NCI-H446 (cell line): ENCODE measurements around the gene PARP15.
"Not testable (repeated sequence)": the region's sequence is repeated elsewhere in the genome, so short reads cannot be mapped to it uniquely, and the experiment has no call there.

ENCODE experiments used
- DNase-seq, 2 experiments: peaks; one replicate each; lab custom pipeline; 2025; lab: John Stamatoyannopoulos, UW

The PARP15 gene

DNA sequence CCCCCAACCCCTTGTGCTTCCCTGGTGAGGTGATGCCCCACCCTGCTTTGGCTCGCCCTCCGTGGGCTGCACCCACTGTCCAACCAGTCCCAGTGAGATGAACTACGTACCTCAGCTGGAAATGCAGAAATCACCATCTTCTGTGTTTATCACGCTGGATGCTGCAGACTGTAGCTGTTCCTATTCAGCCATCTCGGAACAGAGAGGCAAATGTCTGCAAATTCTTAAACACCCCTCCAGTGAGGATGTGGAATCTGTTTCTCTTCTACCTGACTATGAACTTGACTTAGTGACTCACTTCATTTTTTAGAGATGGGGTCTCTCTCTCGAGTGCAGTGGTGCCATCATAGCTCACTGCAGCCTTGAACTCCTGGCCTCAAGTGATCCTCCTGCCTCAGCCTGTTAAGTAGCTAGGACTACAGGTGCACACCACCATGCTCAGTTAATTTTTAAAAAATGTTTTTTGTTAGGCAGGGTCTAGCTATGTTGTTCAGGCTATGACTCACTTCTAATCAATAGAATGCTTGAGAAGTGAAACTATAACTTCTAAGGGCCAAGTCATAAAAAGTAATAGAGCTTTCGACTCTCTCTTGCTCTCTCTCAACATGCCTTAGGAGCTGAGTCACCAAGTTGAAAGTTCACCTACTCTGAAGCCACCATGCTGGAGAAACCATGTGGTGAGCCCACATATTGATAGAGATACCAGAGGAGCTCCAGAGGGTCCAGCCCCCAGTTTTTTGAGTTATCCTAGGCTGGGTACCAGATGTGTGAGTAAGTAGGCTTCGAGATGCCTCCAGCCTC is 91.7 kb downstream of the PARP15 start:
- DNase-seq: no peak

DNA sequence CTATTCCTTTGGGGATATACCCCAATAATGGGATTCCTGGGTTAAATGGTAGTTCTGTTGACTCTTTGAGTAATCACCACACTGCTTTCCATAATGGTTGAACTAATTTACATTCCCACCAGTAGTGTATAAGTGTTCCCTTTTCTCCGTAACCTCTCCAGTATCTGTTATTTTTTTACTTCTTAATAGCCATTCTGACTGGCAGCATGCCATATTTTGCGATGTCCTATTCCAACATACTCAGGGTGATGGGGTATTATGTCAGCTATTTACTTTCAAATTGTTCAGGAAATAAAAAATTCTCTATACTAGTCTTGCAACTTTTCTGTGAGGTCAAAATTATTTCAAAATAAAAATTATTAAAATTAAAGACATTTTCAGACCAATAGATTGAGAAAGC is 94.1 kb downstream of the PARP15 start:
- DNase-seq: peak in 1 of 2 experiments; percentile 6

DNA sequence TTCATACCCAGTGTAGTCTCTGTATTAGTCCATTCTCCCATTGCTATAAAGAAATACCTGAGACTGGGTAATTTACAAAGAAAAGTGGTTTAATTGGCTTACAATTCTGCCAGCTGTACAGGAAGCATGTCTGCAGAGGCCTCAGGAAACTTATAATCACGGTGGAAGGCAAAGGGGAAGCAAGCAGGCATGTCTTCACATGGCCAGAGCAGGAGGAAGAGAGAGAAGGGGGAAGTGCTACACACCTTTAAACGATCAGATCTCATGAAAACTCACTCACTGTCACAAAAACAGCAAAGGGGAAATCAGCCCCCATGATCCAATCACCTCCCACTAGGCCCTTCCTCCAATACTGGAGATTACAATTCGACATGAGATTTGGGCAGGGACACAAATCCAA is 96.9 kb downstream of the PARP15 start:
- no peak for DNase-seq

DNA sequence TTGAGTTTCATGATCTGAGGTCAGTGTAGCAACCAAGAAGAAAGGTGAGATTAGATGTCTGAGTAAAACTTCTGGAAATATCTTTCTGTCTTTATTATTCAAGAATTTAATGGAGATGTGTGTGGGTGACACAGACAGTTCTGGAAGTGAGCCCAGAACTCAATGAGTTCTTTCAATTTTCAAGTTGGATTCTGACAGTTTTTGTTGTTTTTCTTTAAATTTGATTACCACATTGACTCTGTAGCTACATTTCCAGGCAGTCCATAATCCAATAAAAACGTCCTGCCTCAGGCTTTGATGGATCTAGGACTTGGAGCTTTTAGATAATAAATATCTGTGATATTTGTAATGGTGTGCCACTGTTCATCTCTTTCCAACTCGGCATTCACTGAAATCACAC is 99.3 kb downstream of the PARP15 start:
- DNase-seq: peak; percentile 5 to 36

DNA sequence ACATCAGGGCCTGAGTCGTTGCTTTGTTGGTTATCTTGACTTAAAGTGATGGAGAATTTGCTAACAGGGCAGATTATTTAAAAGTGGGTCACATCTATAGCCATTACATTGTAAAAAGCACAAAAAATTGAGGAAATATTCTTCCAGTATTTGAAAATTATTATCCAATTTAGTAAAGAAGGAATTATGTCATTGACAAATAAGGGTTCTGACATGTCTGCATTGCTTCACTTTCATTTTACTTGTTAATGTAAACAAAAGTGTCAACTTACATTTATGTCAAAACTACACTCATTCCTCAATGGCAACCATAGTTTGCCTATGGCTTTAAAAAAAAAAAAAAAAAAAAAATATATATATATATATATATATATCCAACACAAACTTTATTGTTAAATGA is 99.8 kb downstream of the PARP15 start:
- no peak for DNase-seq

DNA sequence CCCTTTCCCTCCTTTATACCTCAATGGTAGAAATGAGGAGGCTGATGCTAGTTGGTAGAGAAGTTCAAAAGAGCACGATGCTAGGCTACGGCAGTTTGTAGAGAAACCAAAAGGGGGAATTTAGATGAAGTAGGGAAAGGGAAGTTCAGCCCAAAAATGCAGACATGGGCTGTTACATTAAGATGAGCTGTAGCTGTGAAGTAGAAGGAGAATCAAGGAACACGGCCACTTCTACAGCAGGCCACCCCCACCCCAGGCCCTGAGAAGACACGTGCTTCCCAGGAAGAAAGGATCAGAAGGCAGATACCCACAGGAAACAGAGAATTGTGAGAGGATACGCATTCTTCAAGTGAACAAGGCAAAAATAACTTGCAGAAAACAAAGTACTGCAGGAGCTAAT is 101.1 kb downstream of the PARP15 start:
- no peak for DNase-seq

DNA sequence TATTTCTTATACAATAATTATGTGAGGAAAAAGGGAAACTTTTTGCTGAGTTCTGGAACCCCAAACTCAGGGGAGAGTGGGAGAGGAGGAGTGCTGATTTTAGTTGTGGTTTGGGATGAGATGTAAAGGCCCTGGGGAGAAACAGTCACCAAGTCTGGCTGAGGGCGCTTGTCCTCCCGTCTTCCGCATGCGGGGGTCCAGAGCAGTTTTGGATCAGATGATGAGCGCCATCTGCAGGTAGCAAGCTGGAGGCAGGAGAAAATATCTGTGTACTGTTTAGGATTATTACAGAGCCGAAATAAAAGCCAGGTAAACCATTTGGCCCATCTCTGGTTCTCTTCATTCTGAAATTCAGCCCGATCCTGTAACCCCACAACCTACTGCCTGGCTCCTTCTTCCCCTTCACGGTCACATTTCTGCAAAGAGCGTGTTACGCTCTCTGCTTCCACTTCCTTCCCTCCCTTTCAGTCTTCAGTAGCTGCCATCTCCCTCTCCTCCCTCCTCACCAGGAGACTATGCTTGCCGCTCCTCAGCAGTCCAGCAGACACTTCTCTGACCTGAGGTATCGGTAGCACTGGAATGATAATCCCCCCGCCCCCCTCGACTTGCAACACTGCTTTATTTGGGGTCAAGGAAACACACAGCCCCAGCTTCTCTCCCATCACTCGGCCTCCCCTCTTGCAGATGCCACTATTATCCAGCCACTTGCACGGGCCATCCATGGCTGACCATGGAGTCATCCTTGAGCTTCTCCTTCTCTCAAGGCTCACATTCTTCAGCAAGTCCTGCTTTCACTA is 101.8 kb downstream of the PARP15 start:
- DNase-seq: peak; percentile 35 to 77

DNA sequence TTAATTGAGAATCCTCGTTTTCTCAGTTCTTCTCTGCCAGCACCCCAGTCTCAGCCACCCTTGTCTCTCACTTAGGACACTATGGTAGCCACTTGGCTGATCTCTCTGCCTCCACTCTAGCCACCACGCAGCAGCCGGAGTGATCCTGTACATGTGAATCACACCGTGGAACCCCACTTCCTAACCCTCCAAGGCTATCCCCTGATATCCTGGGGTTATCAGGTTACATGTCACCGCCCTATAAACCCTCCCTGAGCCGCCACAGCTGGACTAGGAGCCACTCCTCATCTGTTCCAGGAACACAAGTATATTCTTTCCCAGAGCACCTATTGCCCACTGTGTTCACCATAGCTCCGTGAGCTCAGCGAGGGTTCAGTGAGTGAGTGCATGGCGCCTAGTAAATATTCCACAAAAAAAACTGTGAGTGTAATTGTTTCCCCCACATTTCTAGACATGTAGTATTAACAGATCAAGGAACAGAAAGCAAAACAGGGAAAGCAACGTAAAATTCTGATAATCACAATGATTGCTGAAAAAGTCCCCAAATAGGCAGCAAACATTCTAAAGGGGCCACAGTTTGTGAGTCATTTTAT is 102.5 kb downstream of the PARP15 start:
- no peak for DNase-seq

DNA sequence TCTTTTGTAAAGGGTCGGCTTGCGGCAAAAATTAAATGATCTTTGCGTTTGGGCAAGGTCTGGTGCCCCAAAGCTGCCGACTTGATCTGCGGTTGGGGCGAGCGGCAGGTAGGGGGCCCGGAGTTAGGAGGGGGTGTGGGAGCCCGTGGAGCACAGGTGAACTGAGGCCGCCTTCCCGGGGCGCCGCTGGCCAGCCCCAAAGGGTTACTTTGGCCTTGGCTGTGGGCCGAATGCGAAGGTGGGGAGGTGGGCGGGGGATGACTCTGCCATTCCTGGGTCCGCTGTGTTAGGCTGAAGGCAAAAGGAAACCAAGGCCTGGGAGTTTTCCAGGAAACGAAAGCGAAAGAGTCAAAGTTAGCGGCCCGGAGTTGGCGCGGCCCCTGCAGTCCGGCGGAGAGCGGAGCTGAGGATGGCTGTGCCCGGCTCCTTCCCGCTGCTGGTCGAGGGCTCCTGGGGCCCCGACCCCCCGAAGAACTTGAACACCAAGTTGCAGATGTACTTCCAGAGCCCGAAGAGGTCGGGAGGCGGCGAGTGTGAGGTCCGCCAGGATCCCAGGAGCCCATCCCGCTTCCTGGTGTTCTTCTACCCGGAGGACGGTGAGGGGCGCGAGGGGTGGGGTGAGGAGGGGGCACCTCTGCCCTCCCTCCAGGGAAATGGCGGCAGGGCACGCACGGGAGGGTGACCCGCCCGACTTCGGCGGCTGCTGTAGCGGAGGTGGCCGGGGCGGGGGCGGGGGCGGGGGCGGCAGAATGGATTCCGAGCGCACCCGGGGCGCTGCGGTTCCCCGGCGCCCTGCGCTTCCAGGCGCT is 103.2 kb downstream of the PARP15 start, which contains the start of gene PARP14:
TSS of gene PARP14 (plus strand) at position 365 of the 809 bp plus-strand sequence. CDS start at position 410, 45 bp downstream.
- DNase-seq: no peak

DNA sequence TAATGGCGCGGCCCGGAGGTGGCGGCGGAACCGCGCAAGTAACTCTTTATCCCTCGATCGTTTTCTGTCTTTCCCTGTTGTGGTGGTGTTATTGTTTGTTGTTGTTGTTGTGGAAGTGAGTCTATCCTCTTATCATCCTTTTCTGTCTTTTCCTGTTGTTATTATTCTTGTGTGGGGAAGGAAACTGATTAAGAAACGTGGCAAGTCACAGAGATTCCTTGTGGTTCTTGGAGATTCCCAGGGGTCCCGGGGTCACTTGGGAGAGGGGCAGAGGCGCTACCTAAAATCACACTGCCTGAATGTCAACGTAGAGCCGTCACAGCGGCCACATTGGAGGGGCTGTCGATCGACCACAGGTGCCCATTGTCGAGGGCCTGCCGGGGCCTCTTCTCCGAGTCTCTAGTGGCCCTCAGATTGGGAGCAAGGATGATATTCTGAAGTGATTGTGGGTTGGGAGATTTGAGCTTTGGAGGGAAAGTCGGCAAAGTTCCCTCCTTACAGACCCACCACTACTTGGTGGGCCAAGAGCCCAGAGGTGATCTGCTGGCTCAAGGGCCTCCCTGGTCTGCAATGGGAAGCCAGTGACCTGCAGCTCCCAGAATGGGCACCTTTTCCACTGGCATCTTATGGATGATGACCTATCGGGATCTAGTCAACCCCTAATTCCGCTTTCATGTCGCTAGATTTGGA is 104.0 kb downstream of the PARP15 start:
- no peak for DNase-seq

DNA sequence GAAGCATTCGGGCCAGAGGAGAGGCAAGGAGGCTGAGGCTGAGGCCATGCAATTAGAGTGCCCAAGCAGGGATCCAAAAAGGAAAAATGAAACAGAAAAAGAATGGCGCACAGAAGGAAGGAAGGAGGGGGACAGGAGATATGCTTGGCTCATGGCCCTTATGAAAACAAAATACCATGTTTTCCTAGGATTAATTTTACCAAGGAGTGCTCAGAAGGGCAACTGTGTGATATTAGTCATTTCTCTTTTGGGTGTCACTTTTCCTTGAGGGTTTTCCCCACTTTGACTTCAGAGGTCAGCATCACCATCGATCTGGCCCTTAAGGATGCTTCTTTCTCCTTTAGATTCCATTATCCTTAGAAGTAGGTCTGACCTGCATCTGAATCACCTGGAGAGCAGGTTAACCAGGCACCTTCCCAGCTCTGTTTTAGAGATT is 104.5 kb downstream of the PARP15 start:
- no peak for DNase-seq

DNA sequence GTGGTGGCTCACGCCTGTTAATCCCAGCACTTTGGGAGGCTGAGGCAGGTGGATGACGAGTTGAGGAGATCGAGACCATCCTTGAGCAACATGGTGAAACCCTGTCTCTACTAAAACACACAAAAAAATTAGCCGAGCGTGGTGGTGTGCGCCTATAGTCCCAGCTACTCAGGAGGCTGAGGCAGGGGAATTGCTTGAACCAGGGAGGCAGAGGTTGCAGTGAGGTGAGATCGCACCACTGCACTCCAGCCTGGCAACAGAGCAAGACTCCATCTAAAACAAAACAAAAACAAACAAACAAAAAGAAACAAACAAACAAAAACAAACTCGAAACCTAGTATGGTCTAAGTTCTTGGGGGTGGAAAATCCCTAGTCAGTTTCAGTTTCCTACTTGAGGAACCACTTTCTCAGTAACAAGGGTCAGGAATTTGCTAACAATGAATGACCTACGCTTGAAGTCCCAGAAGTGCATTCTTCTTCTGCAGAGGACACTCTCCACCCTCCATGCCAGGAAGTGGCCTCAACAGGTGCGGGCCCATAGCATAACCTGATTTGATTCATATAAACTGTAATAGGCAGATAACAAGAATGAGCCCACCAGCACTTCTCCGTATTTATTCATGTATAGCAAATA is 105.4 kb downstream of the PARP15 start:
- not testable (repeated sequence) for DNase-seq

DNA sequence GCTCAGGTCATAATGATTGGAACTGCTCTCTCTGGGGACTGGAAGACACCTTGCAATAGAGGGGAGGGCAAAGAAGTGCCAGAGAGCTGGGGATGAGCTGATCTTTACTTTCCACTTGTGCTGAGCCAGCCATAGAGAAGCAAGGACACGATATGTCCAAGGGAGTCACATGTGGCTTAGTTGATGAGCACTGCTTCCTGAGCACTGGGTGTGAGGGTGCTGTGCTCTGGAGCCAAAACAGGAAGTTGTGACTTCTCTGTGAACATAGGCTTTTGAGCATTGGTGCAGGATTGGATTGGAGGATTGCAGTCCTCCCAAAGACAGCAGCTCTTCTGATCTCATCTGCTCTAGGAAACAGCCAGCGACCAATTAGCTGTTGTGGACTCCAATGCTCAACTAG is 109.8 kb downstream of the PARP15 start:
- no peak for DNase-seq
